HG03108 (cell line): ENCODE results near the gene RPS15.
"Not testable (repeated sequence)": the region's sequence is repeated elsewhere in the genome, so short reads cannot be mapped to it uniquely, and the experiment has no call there.

Experiments
- ATAC-seq: cut with Tn5 transposase; IDR thresholded peaks from one replicate; pipeline ENCODE4 v1.9.1; 2021; ENCODE audit warnings: moderate library complexity; ENCODE audit not compliant: unreplicated experiment

The RPS15 gene

GRCh38 chr19:1433119-1434039 lies 4.8 kb upstream of the RPS15 start:
- ATAC-seq: no peak

- ATAC-seq: no peak
Observed at GRCh38 chr19:1434040-1434366, 4.2 kb upstream of the RPS15 start.

- no peak for ATAC-seq
Observed at GRCh38 chr19:1434577-1435060, 3.6 kb upstream of the RPS15 start.

- no peak for ATAC-seq
Observed at GRCh38 chr19:1435378-1435989, 2.7 kb upstream of the RPS15 start.

- ATAC-seq: no peak
Observed at GRCh38 chr19:1437609-1438008, 587 bp upstream of the RPS15 start.

DNA sequence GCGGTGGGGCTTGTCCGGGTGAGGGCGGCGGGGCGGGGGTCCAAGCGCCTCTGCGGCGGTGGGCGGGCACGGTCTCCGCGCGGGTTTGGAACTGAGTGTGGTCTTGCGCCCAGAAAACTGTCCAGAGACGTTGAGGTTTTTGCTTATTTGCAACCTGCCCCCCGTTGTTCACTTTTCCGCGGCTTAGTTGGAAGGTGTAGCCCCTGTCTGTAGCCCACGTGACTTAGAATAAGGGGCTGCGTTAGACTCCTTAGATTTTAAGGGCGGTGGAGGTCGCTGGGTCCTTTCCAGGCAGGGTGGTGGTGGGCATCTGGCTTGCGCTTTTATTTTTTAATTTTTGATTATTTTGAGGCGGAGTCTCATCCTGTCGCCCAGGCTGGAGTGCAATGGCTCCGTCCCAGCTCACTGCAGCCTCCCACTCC lies 748 bp downstream of the RPS15 start:
- no peak for ATAC-seq

GRCh38 chr19:1439525-1440417 lies 1.6 kb downstream of the RPS15 start:
- not testable (repeated sequence) for ATAC-seq

GRCh38 chr19:1440418-1440801 lies 2.2 kb downstream of the RPS15 start:
- ATAC-seq: no peak

DNA sequence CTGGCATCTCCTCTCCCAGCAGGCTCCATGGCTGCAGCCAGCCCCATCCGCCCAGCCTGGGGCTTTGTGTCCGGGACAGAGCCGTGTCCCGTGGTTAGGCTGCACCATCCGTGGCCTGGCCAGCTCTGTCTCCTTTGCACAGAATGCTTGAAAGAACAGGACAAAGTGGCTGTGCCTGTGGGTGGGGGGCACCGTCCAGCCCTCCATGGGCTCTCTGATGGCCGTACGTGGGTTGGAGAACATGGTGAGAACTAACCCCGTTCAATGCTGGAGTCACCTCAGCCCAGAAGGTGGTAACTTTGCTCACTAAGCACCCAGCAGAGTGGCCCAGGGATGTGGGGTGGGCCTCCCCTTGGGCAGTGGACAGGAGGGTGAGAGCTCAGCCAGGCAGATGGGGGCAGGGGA lies 2.8 kb downstream of the RPS15 start:
- ATAC-seq: no peak

DNA sequence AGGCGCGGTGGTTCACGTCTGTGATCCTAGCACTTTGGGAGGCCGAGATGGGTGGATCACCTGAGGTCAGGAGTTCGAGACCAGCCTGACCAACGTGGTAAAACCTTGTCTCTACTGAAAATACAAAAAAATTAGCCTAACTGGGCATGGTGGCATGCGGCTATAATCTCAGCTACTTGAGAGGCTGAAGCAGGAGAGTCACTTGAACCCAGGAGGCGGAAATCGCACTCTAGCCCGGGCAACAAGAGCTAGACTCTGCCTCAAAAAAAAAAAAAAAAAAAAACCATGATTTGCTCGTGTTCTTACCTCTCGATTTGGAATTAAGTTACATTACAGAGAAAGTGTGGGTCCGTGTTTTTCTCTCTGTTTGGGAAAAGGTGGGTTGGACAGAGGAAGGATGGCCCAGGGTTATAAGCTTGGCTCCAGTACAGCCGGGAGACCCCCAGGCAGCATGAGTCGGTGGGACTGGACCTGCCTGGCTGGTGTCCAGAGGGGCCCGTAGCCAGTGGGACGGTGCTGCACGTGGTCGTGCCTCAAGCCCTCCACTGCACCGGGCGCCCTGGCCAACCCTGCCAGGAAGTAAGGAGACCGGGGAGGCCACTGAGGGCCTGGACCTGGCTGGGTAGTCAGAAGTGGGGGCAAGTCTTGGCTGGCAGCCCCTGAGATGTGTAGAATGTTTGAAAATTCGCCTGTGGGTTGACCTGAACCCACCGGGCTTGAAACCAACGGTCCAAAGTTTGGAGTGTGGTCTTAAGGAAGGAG lies 3.7 kb downstream of the RPS15 start:
- ATAC-seq: no peak

GRCh38 chr19:1445185-1445931 lies 7.2 kb downstream of the RPS15 start:
- ATAC-seq: peak; percentile 76

GRCh38 chr19:1445932-1446712 lies 7.9 kb downstream of the RPS15 start:
- no peak for ATAC-seq

GRCh38 chr19:1446713-1447481 lies 8.7 kb downstream of the RPS15 start:
- ATAC-seq: no peak

- no peak for ATAC-seq
Observed at GRCh38 chr19:1447504-1447903, 9.3 kb downstream of the RPS15 start.

DNA sequence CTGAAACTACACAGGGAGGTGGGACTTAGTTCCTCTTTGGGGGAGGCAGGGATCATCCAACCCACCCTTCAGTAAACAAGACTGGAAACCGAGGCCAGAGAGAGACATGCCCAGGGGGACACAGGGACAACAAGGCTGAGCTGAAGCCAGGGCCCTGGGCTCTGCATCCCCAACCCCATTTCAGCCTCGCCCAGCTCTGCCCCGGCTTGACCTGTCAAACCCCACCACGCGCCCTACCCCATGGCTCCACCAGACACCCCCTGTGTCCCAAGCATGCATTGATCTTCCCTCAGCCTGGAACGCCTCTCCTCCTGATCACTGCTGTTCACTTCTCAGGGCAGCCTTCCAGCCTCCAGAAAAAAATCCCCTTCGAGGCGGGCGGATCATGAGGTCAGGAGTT lies 9.7 kb downstream of the RPS15 start:
- ATAC-seq: no peak

DNA sequence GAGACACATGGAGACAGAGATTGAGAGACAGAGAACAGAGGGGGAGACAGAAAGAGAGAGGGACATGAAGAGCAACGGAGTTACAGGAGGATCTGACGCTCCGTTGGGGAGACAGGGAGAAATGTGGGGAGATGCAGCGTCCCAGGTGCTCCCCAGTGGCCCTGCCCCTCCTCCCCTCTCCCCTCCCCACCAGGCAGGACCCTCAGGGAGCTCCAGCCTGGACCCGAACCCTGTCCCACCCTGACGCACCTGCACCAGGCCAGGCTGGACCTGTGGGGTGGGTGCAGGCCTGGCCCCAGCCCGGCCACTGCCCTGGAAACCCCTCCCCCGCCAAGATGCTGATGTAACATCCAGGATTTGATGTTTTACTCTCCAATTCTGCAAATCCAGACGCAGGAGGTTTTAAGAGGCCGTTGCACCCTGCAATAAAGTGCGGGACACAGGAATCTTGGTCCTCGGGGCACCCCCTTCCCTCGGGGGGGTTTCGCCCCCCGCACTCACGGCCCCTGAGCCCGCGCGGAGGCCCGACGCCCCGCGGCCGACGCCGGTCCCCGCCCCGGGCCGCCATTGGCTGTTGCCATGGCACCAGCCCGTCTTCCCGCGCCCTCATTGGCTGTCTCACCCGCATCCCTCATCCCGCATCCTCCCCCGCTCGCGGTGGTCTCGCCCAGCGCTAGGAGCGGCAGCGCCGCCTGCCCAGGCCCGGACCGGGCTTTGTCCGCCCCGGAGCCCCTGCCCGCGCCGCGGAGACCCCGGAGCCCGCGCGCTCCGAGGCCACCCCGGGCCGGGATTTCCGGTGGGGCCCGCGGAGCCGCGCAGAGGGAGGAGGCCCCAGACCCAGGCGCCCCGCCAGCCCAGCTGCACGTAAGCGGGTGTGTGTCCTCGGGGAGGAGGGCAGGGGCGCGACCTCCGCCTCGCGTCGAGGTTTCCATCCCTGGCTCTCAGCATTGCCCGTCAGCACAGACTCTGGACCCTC lies 11.6 kb downstream of the RPS15 start, which contains the start of gene APC2:
Gene APC2, plus strand, starts transcription at position 655 of the 976 bp plus-strand sequence. CDS start 2,881 bp downstream, outside the sequence.
- ATAC-seq: no peak
